Measurements from ENCODE around the gene URGCP. TPM values are rescaled to one million over a fixed set of nuclear protein-coding genes. Genes with fewer than 3 reads are reported as not detected.

The URGCP gene
- total RNA-seq, 1 experiment from 2014 or later, result 30.7 TPM

DNA sequence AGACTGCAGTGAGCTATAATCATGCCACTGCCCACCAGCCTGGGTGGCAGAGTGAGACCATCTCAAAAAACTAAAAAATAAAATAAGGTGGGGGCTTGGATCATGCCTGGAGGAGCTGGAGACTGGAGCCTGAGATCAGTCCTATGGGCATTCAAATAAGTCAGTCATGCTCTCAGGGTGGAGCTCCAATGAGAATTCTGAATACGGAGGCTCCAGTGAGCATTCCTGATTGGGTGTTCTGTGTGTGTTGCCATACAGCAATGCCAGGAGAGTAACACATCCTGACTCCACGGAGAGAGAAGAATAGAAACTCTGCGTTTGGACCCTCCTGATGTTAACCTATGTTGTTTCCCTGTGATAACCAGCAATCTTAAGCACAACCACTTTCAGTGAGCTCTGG lies 35.9 kb upstream of the URGCP start:
- Histone ChIP-seq H3K9me3 (ENCODE audit: control insufficient read depth, low read depth, low read length) (no peaks in the 10 kb centered on the region), H3K9ac (ENCODE audit: extremely low read depth, insufficient read length, low read length) (no peak overlapping the region), H2AK5ac (ENCODE audit: insufficient read length, low read length) (no peak overlapping the region), H4K5ac (ENCODE audit: insufficient read length, low read depth, low read length) (no peak overlapping the region), H3K23ac (ENCODE audit: insufficient read length, low read depth, low read length) (no peak overlapping the region), H3K79me2 (ENCODE audit: insufficient read depth, low read length) (no peaks in the 10 kb centered on the region; the same call in 1 of the 2 replicates), H4K91ac (ENCODE audit: insufficient read length, low read depth, low read length) (no peak overlapping the region), H3K4me1 (ENCODE audit: insufficient read depth, low read length) (no peaks in the 10 kb centered on the region), H2BK120ac (ENCODE audit: low read depth, low read length, poor library complexity, severe bottlenecking) (no peak overlapping the region), H3K4ac (ENCODE audit: low read depth, low read length) (no peak overlapping the region), H2BK20ac (ENCODE audit: low read depth, low read length, poor library complexity, severe bottlenecking) (no peak overlapping the region), H3K27ac (ENCODE audit: insufficient read length, low read depth, low read length) (no peak overlapping the region), H3T11ph (ENCODE audit: low read length) (no peak overlapping the region), H2BK15ac (ENCODE audit: low read depth, low read length) (no peak overlapping the region), H2BK12ac (ENCODE audit: insufficient read length, low read depth, low read length) (no peak overlapping the region), H3K23me2 (ENCODE audit: insufficient read length, low read depth, low read length, poor library complexity, severe bottlenecking) (no peaks in the 10 kb centered on the region), H3K4me2 (ENCODE audit: insufficient read depth, insufficient read length, low read length) (no peak overlapping the region), H3K18ac (ENCODE audit: insufficient read length, low read depth, low read length) (no peak overlapping the region), H2AFZ (ENCODE audit: low read length) (no peak overlapping the region), H3K56ac (ENCODE audit: insufficient read length, low read depth, low read length) (no peak overlapping the region), H3K14ac (ENCODE audit: insufficient read depth, low read length) (no peak overlapping the region), H3K27me3 (ENCODE audit: insufficient read depth, low read length) (no peaks in the 10 kb centered on the region), H4K8ac (replicated peaks; ENCODE audit: insufficient read length, low read depth, low read length) (no peak overlapping the region), H2BK5ac (ENCODE audit: insufficient read length, low read length) (no peak overlapping the region), H3K79me1 (ENCODE audit: insufficient read depth, low read depth, low read length, poor library complexity, severe bottlenecking) (no peaks in the 10 kb centered on the region), H4K20me1 (ENCODE audit: control insufficient read depth, insufficient read depth, insufficient read length) (no peaks in the 10 kb centered on the region)
- Mint-ChIP-seq H3K4me3 (no peak overlapping the region), H3K27ac (no peak overlapping the region), H3K27me3 (ENCODE audit: low read depth) (no peaks in the 10 kb centered on the region; the same call in 1 of the 2 replicates), H3K9me3 (no peaks in the 10 kb centered on the region), H3K4me1 (peaks cover 4 to 9% of the 10 kb centered on the region in 2 experiments; a peak in 3 of 4 replicates), H3K36me3 (ENCODE audit: insufficient read depth in 1 of 3, low read depth in 3 of 3) (0 out of 7 replicates have a peak, but pooled peaks cover 0 to under 1% (median 0%) of the 10 kb centered on the region in 3 experiments)
- TF ChIP-seq, protein P1, sequence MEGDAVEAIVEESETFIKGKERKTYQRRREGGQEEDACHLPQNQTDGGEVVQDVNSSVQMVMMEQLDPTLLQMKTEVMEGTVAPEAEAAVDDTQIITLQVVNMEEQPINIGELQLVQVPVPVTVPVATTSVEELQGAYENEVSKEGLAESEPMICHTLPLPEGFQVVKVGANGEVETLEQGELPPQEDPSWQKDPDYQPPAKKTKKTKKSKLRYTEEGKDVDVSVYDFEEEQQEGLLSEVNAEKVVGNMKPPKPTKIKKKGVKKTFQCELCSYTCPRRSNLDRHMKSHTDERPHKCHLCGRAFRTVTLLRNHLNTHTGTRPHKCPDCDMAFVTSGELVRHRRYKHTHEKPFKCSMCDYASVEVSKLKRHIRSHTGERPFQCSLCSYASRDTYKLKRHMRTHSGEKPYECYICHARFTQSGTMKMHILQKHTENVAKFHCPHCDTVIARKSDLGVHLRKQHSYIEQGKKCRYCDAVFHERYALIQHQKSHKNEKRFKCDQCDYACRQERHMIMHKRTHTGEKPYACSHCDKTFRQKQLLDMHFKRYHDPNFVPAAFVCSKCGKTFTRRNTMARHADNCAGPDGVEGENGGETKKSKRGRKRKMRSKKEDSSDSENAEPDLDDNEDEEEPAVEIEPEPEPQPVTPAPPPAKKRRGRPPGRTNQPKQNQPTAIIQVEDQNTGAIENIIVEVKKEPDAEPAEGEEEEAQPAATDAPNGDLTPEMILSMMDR (conservative IDR thresholded peaks at IDR 0.05), result no peak
- WGBS (ENCODE audit: extremely low coverage, insufficient read length, low lambda C conversion rate), result no CpG with 5 or more reads among the region's 3 CpGs
- no peak for DNase-seq

Measured in H9 (cell line).